Stomach (tissue), 4 donors: ENCODE measurements around the gene RAB40B.

ENCODE experiments used
- CTCF ChIP-seq, 7 experiments: fragments of 450-650 bp in 4 of 7; fragments of 200-600 bp in 3 of 7; sonication (generic) in 3 of 7; IDR thresholded peaks; one replicate each; pipeline ENCODE4 v1.5.1; 2016 to 2019; ENCODE audit warnings: antibody characterized with exemption in 7 of 7, control low read depth in 2 of 7, mild to moderate bottlenecking in 1 of 7
- EP300 ChIP-seq: sonication (generic); formaldehyde crosslinking; IDR thresholded peaks from one replicate; pipeline ENCODE4 v1.6.1; 2017; ENCODE audit warnings: antibody characterized with exemption

GRCh38 chr17:82709024-82709675, 10.7 kb upstream of the RAB40B start:
- TF ChIP-seq EP300 (no peak), CTCF (IDR thresholded peaks at IDR 0.05) (no peak)
